H1 (cell line): ENCODE measurements around the gene ZBTB46. TPM values are rescaled to one million over a fixed set of nuclear protein-coding genes. Genes with fewer than 3 reads are reported as not detected.

ENCODE experiments used
- CBX8 ChIP-seq: fragments of 300-800, 300-1000 bp; sonication (generic); IDR thresholded peaks from 2 replicates; pipeline ENCODE4 v1.7.1; 2016; ENCODE audit warnings: low read depth, low read length, borderline replicate concordance
- CHD2 ChIP-seq: IDR thresholded peaks from 2 replicates; pipeline ENCODE4 v1.6.1; 2012; ENCODE audit warnings: low read length, improper control_type of control experiment
- CHD7 ChIP-seq: fragments of 300-600 bp; sonication (generic); IDR thresholded peaks from 2 replicates; pipeline ENCODE4 v1.7.1; 2012; ENCODE audit warnings: low read length, moderate library complexity, mild to moderate bottlenecking, inconsistent platforms; ENCODE audit not compliant: insufficient replicate concordance
- JUN ChIP-seq: IDR thresholded peaks from 2 replicates; pipeline ENCODE4 v1.6.1; 2011; ENCODE audit warnings: low read depth, mild to moderate bottlenecking, improper control_type of control experiment, low read length
- MAX ChIP-seq: IDR thresholded peaks from 2 replicates; pipeline ENCODE4 v1.6.1; 2012; ENCODE audit warnings: inconsistent platforms
- RFX5 ChIP-seq: IDR thresholded peaks from 2 replicates; pipeline ENCODE4 v1.6.1; 2011; ENCODE audit warnings: low read depth, low read length, improper control_type of control experiment, borderline replicate concordance
- SIRT6 ChIP-seq: IDR thresholded peaks from one replicate; pipeline ENCODE4 v1.7.1; 2012; ENCODE audit warnings: low read length, inconsistent platforms
- SP2 ChIP-seq: IDR thresholded peaks from 2 replicates; pipeline ENCODE4 v1.6.1; 2012; ENCODE audit warnings: mild to moderate bottlenecking, low read length, inconsistent platforms
- polyA plus RNA-seq, 7 experiments: library from polyadenylated mRNA; depleted of rRNA in 3 of 7; stranded (reverse) in 5 of 7; unstranded in 2 of 7; fragments of >200 nt in 5 of 7; fragments of 200-250 nt in 2 of 7; gene quantifications; 1 replicate in 5 of 7; 2 replicates in 1 of 7; 4 replicates in 1 of 7; pipeline versions ENCODE4 v1.2.1 to v1.2.3, GENCODE V29; 2011 to 2013; ENCODE audit warnings: missing spikeins in 2 of 7, mixed read lengths in 2 of 7
- total RNA-seq: library from RNA; stranded (reverse); fragmentation: NEBNext Ultra II Directional; extraction: Animal tissue kit (Norgen Biotek cat#: 25700); gene quantifications from 2 replicates; pipeline ENCODE4 v1.2.1, GENCODE V29; 2021

The ZBTB46 gene
- total and polyA plus RNA-seq, 2 of the 8 experiments (the other 6 are each of a cell fraction or from before 2014, with no cell fraction given), result 6.4 to 22.4 TPM

- TF ChIP-seq CHD7 (no peak), RFX5 (no peak), CBX8 (no peak), JUN (no peak), MAX (no peak), CHD2 (no peak), SIRT6 (no peak), SP2 (no peak)
- TF ChIP-seq, all 59 proteins: peak for 0
Measured at GRCh38 chr20:63822276-63822696, 8.8 kb downstream of the ZBTB46 start (continued).
